Panc1 (cell line): ENCODE measurements around the gene SYNE1. TPM values are rescaled to one million over a fixed set of nuclear protein-coding genes. Genes with fewer than 3 reads are reported as not detected.

Experiments
- ATAC-seq: fragments of 200-7000 bp; cut with Tn5 transposase; 2 replicates; pipeline ENCODE4 v1.9.1; 2020; ENCODE audit warnings: mild to moderate bottlenecking, moderate library complexity
- BruUV-seq: library from RNA; stranded (reverse); fragments of 400-500 nt; replicated peaks from 2 replicates; lab custom pipeline; 2021; lab: Mats Ljungman, UMichigan
- CTCF ChIA-PET: fragments of 300-600 bp; sonication (Branson Sonifier 250); formaldehyde crosslinking; loops from one replicate; lab custom pipeline; 2022; ENCODE audit warnings: antibody characterized with exemption; lab: Charles Lee
- POLR2A ChIA-PET: fragments of 300-600 bp; sonication (Branson Sonifier 250); formaldehyde crosslinking; loops from one replicate; lab custom pipeline; 2022; ENCODE audit warnings: antibody characterized with exemption; lab: Charles Lee
- DNase-seq: peaks from one replicate; pipeline ENCODE4 v3.0.0-alpha.2; 2010; ENCODE audit warnings: low read depth, low spot score
- H3K27ac ChIP-seq: 2 replicates; pipeline ENCODE4 v1.5.1; 2011; ENCODE audit warnings: mild to moderate bottlenecking, low read length, inconsistent platforms
- H3K27me3 ChIP-seq: fragments of 200-500 bp; sonication (Bioruptor generic); 2 replicates; pipeline ENCODE4 v1.6.0; 2014; ENCODE audit warnings: low read length, inconsistent platforms; ENCODE audit not compliant: control insufficient read depth, insufficient read depth
- H3K36me3 ChIP-seq: fragments of 200-500 bp; sonication (Bioruptor generic); 2 replicates; pipeline ENCODE4 v1.5.1; 2014; ENCODE audit warnings: inconsistent platforms, mild to moderate bottlenecking, low read length, moderate library complexity; ENCODE audit not compliant: control insufficient read depth, insufficient read depth
- H3K4me1 ChIP-seq: 2 replicates; pipeline ENCODE4 v1.5.1; 2011; ENCODE audit warnings: inconsistent platforms, mild to moderate bottlenecking, low read length, moderate library complexity; ENCODE audit not compliant: control insufficient read depth, insufficient read depth
- H3K4me3 ChIP-seq, 2 experiments: 2 replicates each; pipeline ENCODE4 v1.5.1; 2011 to 2012; ENCODE audit warnings: low read depth in 2 of 2, low read length in 2 of 2, mild to moderate bottlenecking in 2 of 2, inconsistent platforms in 1 of 2, moderate library complexity in 1 of 2
- H3K9me3 ChIP-seq: fragments of 200-500 bp; sonication (Bioruptor generic); 2 replicates; pipeline ENCODE4 v1.5.1; 2014; ENCODE audit warnings: low read depth, mild to moderate bottlenecking, inconsistent platforms, low read length, moderate library complexity; ENCODE audit not compliant: control insufficient read depth, insufficient read depth
- CTCF ChIP-seq: fragments of 450-650 bp; IDR thresholded peaks from 2 replicates; pipeline ENCODE4 v1.5.1; 2017; ENCODE audit warnings: mild to moderate bottlenecking
- POLR2AphosphoS5 ChIP-seq: IDR thresholded peaks from 2 replicates; pipeline ENCODE4 v1.6.1; 2012; ENCODE audit warnings: mild to moderate bottlenecking, low read depth, low read length, moderate library complexity
- REST ChIP-seq, 2 experiments: IDR thresholded peaks; 2 replicates each; pipeline ENCODE4 v1.6.1; 2011 to 2012; ENCODE audit warnings: low read depth in 2 of 2, control low read depth in 1 of 2, low read length in 1 of 2, mild to moderate bottlenecking in 1 of 2, moderate library complexity in 1 of 2; ENCODE audit not compliant: insufficient read depth in 1 of 2
- SIN3A ChIP-seq: IDR thresholded peaks from 2 replicates; pipeline ENCODE4 v1.6.1; 2012; ENCODE audit warnings: low read depth, mild to moderate bottlenecking, low read length, moderate library complexity, borderline replicate concordance; ENCODE audit not compliant: insufficient read depth
- TCF7L2 ChIP-seq: IDR thresholded peaks from 2 replicates; pipeline ENCODE4 v1.6.1; 2011; ENCODE audit warnings: mild to moderate bottlenecking, low read depth, low read length, inconsistent platforms
- in situ Hi-C: cut with HindIII; loops from 2 replicates; pipeline ENCODE4 v1.10.0; 2016; ENCODE audit warnings: low sequenced_read_pairs, low pct_unique_long_range_greater_than_20kb
- intact Hi-C: fragments of 100-400 bp; cut with micrococcal nuclease; formaldehyde crosslinking; loops from one replicate; pipeline ENCODE4 v1.10.0; 2022; ENCODE audit not compliant: unreplicated experiment
- total RNA-seq: library from RNA; stranded (reverse); gene quantifications from one replicate; pipeline ENCODE4 v1.2.1, GENCODE V29; 2021; ENCODE audit not compliant: unreplicated experiment

SYNE1 gene
- total RNA-seq, 1 experiment from 2014 or later: 3.2 TPM

- no peaks in the 10 kb centered on the region for H3K4me1 ChIP-seq
- TF ChIP-seq REST (IDR thresholded peaks at IDR 0.05; ENCODE audit: insufficient read depth in 1 of 2, low read depth in 2 of 2, low read length in 1 of 2) (no peak), CTCF (no peak), SIN3A (no peak), TCF7L2 (no peak), POLR2AphosphoS5 (no peak)
- H3K4me3 ChIP-seq: no peak overlapping the region
- POLR2A ChIA-PET: no interaction called here
- in situ Hi-C loops (no loop called here), intact Hi-C loops (no loop called here)
- H3K27ac ChIP-seq: no peak overlapping the region
- BruUV-seq: no TSS peak
- H3K9me3 ChIP-seq: no peaks in the 10 kb centered on the region
- CTCF ChIA-PET: no interaction called here
- H3K36me3 ChIP-seq: no peaks in the 10 kb centered on the region
- no peak for DNase-seq
- ATAC-seq: no peak
- H3K27me3 ChIP-seq: no peaks in the 10 kb centered on the region
These were observed 102.6 kb downstream of the SYNE1 start for GRCh38 chr6:152534541-152534940.

DNA sequence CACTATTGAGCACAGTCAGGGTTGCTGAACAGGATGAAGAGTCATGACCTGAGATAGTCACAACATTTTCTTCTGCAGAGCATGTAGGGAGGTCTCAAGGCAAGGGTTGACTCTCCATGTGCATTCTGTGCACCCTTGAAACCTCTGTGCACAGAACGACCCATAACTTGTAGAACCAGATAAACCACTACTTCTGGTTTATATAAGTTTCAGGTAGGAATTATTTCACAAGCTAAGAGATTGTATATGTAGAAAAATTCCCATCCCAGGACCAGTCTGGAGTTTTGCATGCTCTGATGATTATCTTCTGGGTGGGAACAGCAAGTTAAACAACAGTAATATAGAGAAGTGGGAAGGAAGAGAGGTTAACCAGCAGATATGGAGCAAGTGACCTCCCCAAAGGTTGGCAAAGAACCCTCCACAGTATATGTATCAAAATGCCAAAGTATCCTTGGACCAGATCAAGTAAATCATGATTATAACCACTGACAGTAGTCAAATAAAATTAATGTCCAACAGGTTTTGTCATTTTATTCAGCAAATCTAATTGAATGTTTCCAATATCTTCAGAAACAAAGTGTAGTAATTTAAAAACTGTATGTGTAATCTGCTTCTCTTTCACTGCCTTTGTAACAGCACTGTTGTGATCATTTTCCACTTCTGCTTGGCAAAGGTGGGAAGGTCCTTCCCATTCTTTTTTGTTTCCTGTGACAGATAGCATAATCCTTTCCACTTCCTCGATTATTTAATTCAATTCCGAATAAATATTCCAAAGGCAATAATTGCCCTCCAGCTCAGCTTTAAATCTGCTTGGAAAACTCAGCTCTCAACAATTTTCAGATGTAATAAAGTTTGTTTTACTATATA is 104.4 kb downstream of the SYNE1 start:
- POLR2A ChIA-PET: no interaction called here
- no peak overlapping the region for H3K4me3 ChIP-seq
- no peaks in the 10 kb centered on the region for H3K9me3 ChIP-seq
- no peaks in the 10 kb centered on the region for H3K4me1 ChIP-seq
- H3K36me3 ChIP-seq: no peaks in the 10 kb centered on the region
- H3K27ac ChIP-seq: no peak overlapping the region
- TF ChIP-seq CTCF: no peak
- no peak for TF ChIP-seq TCF7L2
- no peak for TF ChIP-seq POLR2AphosphoS5
- TF ChIP-seq SIN3A: no peak
- no peak for TF ChIP-seq REST (IDR thresholded peaks at IDR 0.05; ENCODE audit: insufficient read depth in 1 of 2, low read depth in 2 of 2, low read length in 1 of 2)
- intact Hi-C loops (no loop called here), in situ Hi-C loops (no loop called here)
- CTCF ChIA-PET: no interaction called here
- DNase-seq (no peak), ATAC-seq (no peak)
- H3K27me3 ChIP-seq: no peaks in the 10 kb centered on the region
- BruUV-seq: no TSS peak
